ENCODE results near the gene VAV2.

The VAV2 gene

DNA sequence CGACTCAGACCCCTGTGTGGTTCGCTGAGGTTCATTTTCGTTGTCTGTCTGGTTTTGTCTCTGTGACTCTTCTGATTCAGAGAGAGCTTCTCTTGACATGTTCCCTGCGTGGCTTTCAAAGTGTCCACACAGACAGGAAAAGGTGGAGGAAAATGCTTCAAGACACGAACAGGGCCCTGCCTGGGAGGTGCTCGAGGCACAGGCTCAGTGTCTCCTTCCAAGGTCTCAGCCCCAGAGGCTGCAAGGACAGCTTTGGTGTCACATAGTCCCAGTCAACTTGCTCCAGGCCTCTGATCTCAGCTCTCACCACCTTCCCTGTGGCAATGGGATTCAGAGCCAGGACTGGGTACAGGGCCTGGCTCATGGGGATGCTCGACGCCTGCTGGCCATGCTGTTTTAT is 202.3 kb downstream of the VAV2 start:
- H3K4me1 ChIP-seq (ENCODE audit: control insufficient read depth in 1 of 2, insufficient read depth in 1 of 2, low read depth in 1 of 2, low read length in 1 of 2), result no peaks in the 10 kb centered on the region
- no peaks in the 10 kb centered on the region for H3K9me3 ChIP-seq
- TF ChIP-seq, protein P1, sequence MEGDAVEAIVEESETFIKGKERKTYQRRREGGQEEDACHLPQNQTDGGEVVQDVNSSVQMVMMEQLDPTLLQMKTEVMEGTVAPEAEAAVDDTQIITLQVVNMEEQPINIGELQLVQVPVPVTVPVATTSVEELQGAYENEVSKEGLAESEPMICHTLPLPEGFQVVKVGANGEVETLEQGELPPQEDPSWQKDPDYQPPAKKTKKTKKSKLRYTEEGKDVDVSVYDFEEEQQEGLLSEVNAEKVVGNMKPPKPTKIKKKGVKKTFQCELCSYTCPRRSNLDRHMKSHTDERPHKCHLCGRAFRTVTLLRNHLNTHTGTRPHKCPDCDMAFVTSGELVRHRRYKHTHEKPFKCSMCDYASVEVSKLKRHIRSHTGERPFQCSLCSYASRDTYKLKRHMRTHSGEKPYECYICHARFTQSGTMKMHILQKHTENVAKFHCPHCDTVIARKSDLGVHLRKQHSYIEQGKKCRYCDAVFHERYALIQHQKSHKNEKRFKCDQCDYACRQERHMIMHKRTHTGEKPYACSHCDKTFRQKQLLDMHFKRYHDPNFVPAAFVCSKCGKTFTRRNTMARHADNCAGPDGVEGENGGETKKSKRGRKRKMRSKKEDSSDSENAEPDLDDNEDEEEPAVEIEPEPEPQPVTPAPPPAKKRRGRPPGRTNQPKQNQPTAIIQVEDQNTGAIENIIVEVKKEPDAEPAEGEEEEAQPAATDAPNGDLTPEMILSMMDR (IDR thresholded peaks at IDR 0.05), result no peak
- H3K4me3 ChIP-seq (ENCODE audit: low read depth in 1 of 2, low read length in 1 of 2), result no peak overlapping the region
- no peaks in the 10 kb centered on the region for H3K36me3 ChIP-seq
- no peak overlapping the region for H3K27ac ChIP-seq
- H3K27me3 ChIP-seq, result peaks cover 31% of the 10 kb centered on the region

DNA sequence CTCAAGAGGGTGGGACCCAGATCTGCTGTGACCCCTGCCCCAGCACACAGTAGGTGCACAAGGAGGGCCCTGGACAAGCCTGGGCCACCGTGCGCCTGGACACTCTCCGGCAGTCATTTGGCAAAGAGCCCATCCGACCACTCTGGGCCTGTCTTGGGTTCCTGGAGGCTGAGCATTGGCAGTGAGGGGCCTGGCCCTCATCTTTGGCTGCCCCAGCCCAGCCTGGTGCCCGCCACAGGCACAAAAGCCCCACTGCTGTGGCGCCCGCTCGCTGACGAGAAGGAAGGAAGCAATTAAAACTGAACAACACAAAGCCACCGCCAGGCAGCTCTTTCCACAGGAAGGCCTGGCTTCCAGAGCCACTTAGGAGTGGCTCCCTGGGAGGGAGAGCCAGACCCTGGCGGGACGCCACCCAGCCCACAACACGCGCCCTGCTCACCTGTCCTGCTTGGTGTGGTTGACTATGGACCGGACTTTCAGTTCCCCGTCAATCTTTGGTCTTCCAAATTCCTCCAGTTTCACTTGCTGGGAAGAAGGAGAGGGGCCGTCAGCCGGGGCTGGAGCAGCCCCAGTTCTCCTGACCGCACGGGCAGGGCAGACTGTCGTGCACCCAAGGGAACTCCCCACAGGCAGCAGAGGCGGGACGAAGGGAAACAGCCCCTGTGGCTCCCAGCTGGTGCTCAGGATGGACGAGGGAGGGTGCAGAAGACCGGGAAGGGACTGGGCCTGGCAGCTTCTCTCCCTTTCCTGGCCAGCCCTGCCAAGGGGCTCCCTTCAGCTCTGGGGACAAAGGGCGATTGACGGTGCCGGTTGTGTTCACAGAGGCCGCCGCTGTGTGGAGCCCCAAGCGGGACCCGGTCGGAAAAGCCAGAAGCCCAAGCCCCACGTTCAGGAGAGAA is 203.1 kb downstream of the VAV2 start:
- Histone ChIP-seq H3K27ac (no peak overlapping the region), H3K4me3 (ENCODE audit: low read depth in 1 of 2, low read length in 1 of 2) (no peak overlapping the region), H3K9me3 (no peaks in the 10 kb centered on the region), H3K4me1 (ENCODE audit: control insufficient read depth in 1 of 2, insufficient read depth in 1 of 2, low read depth in 1 of 2, low read length in 1 of 2) (no peaks in the 10 kb centered on the region), H3K27me3 (peaks cover 31% of the 10 kb centered on the region), H3K36me3 (no peaks in the 10 kb centered on the region)
- TF ChIP-seq, protein P1 (IDR thresholded peaks at IDR 0.05), result no peak

DNA sequence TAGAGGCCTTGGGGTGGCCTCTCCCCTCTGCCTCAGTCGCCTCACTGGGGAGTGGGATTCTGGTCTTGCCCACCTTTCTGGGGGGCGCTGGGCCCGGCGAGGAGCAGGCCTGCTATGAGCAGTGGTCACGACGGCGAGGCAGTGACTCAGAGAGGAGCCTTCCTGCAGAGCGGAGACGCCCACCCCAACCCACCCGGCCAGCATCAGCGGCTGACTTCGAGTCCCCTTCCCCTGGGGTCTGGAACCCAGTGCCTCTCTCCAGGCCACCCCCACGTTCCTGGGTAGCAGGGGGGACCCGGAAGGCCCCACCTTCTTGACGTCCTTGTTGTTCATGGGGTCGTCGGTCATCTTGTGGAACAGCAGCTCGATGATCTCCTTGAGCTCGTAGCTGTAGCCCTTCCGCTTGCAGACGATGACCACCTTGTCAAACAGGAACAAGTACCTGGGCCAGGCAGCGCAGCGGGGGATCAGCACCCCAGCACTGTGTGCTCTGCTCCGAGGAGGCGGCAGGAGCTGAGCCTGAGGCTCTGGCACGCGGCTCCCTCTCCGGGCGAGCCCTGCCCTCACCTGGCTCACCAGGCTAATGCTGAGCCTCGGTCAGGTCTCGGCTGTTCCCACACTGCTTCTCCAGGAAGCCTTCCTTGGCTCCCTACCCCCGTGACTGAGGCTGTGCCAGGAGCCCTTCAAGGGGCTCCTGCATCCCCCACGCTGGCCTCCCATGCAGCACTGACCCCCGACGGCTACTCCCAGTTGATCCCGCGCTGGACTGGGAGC is 203.9 kb downstream of the VAV2 start:
- peaks cover 31% of the 10 kb centered on the region for H3K27me3 ChIP-seq
- H3K9me3 ChIP-seq, result no peaks in the 10 kb centered on the region
- no peaks in the 10 kb centered on the region for H3K36me3 ChIP-seq
- no peak overlapping the region for H3K4me3 ChIP-seq (ENCODE audit: low read depth in 1 of 2, low read length in 1 of 2)
- TF ChIP-seq, protein P1 (IDR thresholded peaks at IDR 0.05), result no peak
- H3K4me1 ChIP-seq (ENCODE audit: control insufficient read depth in 1 of 2, insufficient read depth in 1 of 2, low read depth in 1 of 2, low read length in 1 of 2), result no peaks in the 10 kb centered on the region
- no peak overlapping the region for H3K27ac ChIP-seq

DNA sequence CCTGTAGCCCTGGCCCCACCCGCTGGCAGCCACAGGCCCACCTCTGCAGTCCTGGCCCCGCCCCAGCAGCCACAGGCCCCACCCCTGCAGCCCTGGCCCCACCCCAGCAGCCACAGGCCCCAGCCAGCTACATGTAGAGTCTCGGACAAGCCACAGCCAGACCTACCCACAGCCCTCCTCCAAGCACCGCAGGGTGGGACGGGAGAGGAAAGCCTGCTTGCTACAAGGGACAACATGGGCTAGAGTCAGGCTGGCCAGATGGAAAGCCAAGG is 204.4 kb downstream of the VAV2 start:
- Histone ChIP-seq H3K27me3 (peaks cover 31% of the 10 kb centered on the region), H3K27ac (no peak overlapping the region), H3K4me3 (ENCODE audit: low read depth in 1 of 2, low read length in 1 of 2) (no peak overlapping the region), H3K36me3 (no peaks in the 10 kb centered on the region), H3K4me1 (ENCODE audit: control insufficient read depth in 1 of 2, insufficient read depth in 1 of 2, low read depth in 1 of 2, low read length in 1 of 2) (no peaks in the 10 kb centered on the region), H3K9me3 (no peaks in the 10 kb centered on the region)
- TF ChIP-seq, protein P1 (IDR thresholded peaks at IDR 0.05), result no peak

DNA sequence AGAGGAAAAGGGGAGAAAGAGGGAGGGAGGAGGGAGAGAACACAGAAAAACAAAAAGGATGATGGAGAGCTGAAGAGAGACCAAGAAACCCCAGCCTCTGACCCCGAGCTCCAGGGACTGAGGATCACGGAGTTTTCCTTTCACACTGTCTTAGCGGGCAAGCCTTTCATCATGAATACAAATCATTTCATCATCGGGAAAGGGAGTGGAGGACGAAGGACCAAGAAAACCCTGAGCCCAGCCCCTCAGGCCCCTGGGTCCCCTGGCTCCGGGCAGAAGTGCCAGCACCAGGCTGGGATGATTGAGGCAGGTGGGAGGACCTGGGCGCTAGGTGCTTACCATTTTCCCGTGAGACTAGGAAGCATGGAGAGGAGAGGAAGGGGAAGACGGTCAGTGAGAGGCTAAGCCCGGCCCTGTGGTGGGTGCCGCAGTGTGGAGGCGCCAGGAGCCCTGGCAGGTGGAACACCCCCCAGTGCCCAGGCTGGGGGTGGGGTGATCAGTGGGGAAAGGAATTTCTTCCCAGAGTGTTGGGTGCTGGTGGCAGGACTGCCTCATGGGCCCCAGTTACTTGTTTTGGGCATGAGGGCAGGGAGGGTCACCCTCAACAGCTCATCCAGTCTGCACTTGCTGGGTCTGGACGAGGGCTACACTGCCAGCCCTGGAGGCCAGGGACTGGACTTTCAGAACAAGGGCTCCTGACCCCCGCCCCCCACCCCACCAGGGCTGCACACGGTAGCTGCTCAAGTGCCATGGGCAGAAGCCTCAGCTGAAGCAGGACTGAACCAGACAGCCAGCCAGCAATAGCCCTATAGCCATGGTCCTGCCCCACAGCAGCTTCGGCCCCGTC is 205.0 kb downstream of the VAV2 start:
- Histone ChIP-seq H3K27me3 (peaks cover 31% of the 10 kb centered on the region), H3K36me3 (no peaks in the 10 kb centered on the region), H3K4me3 (ENCODE audit: low read depth in 1 of 2, low read length in 1 of 2) (no peak overlapping the region), H3K27ac (no peak overlapping the region), H3K4me1 (ENCODE audit: control insufficient read depth in 1 of 2, insufficient read depth in 1 of 2, low read depth in 1 of 2, low read length in 1 of 2) (no peaks in the 10 kb centered on the region), H3K9me3 (no peaks in the 10 kb centered on the region)
- TF ChIP-seq, protein P1 (IDR thresholded peaks at IDR 0.05), result no peak
